GM19035 (cell line): ENCODE data around the gene DGCR8.

Source experiments
- ATAC-seq: cut with Tn5 transposase; IDR thresholded peaks from one replicate; pipeline ENCODE4 v1.9.1; 2021; ENCODE audit not compliant: unreplicated experiment

The DGCR8 gene

GRCh38 chr22:20089226-20089976 lies 9.4 kb downstream of the DGCR8 start:
- no peak for ATAC-seq

- no peak for ATAC-seq
Observed at GRCh38 chr22:20089977-20090729, 10.1 kb downstream of the DGCR8 start.

- no peak for ATAC-seq
Observed at GRCh38 chr22:20090730-20091240, 10.7 kb downstream of the DGCR8 start.

DNA sequence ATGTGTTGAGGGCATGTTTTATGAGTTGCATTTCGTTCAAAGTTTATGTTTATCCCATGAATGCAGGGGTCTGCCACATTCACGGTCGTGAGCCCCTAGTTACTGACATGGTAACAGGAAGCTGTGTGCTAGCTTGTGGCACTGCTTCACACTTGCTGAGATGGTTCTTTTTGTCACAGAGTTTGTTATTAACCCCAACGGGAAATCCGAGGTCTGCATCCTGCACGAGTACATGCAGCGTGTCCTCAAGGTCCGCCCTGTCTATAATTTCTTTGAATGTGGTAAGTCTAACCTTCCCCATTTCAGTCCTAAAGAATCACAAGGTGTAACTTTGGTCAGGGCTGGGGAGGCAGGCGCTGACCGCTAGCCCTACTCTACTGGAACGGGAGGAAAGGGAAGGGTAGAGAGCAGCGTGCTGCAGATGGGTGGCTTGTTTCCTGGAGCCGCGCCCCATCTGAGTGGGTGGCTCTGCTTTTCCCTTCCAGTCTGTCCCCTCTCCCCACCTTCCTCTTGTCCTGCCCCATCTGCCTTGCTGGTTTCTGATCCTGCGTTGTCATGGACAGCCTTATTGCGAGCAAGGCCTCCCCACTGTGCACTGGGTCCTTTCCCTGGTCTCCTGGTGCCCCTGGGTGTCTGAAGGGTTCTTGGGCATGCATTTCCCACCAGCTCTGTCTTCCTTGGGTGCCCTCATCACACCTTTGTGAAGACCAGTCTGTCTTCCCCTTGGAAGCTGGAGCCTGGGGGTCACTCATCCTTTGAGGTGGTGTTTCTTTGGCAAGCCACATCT lies 11.8 kb downstream of the DGCR8 start:
- no peak for ATAC-seq

DNA sequence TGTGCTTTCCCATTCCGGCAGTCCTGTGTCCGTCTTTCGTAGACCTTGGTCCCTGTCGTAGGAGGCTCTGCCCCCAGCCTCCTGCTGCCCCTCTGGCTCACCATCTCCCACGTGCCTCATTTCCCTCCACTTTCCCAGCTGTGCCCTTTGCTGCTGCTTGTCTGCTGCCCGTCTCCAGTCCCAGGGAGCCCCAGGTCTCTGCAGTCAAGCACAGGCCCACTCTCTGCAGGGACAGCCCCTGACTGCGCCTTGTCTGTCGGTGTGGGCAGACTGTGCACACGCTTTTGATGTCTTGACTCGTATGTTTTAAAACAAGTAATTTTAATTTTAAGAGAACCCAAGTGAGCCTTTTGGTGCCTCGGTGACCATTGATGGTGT lies 12.4 kb downstream of the DGCR8 start:
- ATAC-seq = no peak

GRCh38 chr22:20093418-20094196 lies 13.6 kb downstream of the DGCR8 start:
- ATAC-seq = no peak

GRCh38 chr22:20094197-20094807 lies 14.3 kb downstream of the DGCR8 start:
- ATAC-seq = no peak

DNA sequence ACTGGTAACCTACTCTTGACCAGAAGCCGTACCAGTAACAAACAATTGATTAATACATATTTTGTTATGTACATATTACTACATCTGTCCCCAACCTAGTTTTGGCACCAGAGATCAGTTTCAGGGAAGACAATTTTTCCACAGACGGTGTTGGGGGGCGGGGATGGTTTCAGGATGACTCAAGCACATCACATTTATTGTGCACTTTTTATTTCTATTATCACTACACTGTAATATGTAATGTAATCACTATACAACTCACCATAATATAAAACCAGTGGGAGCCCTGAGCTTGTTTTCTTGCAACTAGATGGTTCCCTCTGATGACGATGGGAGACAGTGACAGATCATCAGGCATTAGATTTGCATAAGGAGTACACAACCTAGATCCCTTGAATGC lies 15.5 kb downstream of the DGCR8 start:
- ATAC-seq = no peak

DNA sequence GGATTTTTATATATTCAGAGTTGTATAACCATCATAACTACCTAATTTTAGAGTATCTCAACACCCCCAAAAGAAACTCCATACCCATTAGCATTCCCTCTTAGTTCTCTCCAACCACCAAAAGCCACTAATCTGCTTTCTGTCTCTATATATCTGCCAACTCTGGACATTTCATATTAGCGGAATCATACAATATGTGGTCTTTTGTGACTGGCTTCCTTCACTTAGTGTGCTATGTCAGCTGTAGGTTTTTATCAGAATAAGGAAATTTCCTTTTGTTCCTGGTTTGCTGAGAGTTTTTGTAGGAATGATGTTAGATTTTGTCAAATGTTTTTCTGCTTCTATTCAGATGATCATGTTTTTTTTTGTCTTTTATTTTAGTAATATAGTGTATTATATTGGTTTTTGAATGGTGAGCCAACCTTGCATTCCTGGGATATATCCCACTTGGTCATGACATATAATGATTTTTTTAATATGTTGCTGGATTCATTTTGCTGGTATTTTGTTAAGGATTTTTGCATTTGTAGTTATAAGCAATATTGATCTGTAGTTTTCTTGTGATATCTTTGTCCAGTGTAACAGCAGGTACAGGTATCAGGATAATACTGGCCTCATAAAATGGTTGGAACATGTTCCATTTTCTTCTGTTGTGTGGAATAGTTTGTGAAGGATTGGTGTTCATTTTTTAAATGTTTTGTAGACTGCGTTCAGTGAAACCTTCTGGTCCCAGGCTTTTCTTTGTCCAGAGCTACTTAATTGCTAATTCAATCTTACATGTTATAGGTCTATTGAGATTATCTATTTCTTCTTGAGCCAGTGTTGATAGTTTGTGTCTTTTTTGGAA lies 16.8 kb downstream of the DGCR8 start:
- no peak for ATAC-seq

GRCh38 chr22:20099099-20099711 lies 19.2 kb downstream of the DGCR8 start:
- ATAC-seq = no peak

DNA sequence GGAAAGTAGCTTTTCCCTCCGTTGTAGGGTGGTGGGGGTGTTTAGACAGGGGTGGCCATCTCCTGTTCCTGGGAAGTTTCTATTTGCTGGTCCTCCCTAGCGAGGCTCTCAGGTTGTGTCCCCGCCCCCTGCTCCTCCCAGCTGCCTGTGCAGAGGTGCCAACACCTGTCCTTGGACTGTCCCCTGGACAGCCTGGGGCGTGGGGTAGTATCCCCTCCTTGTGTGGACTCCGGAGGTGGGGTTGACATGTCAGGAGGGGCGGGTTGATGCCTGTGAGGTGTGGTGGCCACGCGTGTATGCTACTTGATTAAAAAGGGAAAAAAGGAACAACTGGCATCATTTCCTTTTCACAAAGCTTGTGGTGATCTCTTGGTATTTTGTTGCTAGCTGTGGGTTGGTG lies 21.6 kb downstream of the DGCR8 start:
- ATAC-seq = no peak

- no peak for ATAC-seq
Observed at GRCh38 chr22:20102203-20102780, 22.3 kb downstream of the DGCR8 start.

DNA sequence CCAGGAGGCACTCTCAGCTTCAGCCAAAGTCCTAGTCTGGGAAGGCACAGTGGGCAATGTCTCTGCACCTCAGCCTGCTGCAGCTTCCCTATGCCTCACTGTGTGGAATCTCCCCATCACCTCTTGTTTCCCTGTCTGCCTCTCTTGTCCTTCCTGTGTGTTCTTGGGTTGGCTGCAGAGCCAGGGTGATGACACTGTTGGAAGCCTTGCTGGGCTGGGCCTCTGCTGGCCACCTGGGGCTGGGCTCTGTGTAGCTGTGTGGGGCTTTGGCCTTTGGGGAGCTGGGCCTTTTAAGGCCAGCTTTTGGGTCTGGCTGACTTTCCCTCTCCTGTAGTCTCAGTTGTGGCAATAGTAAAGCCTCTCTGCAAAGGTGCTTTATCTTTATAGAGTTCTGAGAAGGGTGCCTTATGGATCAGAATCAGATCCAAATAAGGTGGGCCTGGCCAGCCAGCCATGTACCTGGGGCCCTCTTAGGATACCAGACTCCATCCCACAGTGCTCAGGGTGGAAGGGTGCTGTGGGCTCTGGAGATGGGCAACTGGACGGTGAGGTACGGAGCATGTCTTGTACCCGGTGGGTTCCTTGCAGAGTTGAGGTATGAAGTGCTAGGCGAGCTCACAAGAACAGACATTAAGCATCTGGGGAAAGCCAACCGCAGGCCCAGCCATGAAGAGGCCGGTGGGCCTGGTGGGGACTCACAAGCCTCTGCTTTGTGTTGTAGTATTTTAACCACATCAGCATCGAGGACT lies 25.6 kb downstream of the DGCR8 start:
- no peak for ATAC-seq

GRCh38 chr22:20106205-20106848 lies 26.3 kb downstream of the DGCR8 start:
- no peak for ATAC-seq

DNA sequence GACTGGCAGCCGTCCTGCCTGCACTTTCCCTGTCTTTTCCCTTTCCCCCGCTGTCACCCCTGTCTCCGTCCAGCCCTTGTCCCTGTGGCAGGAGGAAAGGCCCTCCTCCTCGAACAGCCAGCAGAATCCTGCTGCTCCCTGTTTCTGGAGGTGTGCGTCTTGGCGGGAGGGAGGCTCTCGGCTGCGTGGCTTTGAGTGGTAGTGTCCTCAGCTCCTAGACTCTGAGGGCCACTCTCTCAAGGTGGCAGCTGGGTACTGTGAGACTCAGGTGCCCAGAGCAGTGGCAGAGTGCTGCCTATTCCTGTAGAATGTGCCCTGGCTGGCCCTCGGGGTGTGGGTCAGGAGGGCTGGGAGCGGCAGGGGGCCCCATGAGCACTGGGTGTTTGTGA lies 26.8 kb downstream of the DGCR8 start:
- no peak for ATAC-seq

GRCh38 chr22:20107471-20107901 lies 27.4 kb downstream of the DGCR8 start:
- ATAC-seq = no peak

DNA sequence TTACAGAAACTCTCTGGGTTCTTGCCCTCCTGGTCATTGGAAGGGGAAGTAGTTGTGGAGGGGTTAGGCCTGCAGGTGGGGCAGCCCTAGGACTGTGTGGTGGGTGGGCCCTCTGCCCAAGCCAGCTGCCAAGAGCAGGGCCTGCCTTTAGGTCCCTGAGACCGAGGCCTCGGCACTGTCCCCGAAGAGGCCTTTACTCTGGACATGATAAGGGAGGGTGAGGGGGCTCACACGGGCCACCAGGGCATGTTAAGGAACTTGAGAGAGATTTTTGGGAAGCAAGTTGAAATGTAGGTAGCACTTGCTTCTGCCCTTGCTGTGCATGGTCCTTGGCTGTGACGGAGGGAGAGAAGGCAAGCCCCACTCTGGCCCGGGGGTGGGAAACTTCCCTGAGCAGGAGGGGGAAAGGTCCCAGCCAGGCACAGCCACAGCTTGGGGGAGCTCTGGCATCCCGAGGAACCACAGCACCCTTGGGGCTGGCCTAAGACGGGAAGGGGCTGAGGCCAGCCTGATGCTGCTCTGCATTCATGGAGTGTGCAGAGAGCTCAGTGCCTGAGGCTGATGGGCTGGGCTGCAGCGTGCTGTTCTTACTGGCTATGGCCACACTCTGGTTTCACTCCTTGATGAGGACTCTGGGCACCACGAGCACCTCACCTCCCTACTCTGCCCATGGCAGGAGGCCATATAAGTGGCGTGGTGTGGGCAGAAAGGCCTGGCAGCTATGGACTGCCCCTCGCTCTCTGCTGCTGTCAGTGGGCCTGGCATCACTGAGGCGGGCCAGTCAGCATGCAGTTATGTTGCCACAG lies 28.1 kb downstream of the DGCR8 start:
- no peak for ATAC-seq
